Hepatocyte (in vitro differentiated cells): ENCODE data around the gene SENP7.

Source experiments
- CTCF ChIP-seq: fragments of 200-600 bp; sonication (generic); IDR thresholded peaks from 2 replicates; pipeline ENCODE4 v1.5.1; 2016; ENCODE audit warnings: antibody characterized with exemption, mild to moderate bottlenecking; ENCODE audit not compliant: poor library complexity
- EZH2 ChIP-seq: fragments of 200-600 bp; sonication (generic); IDR thresholded peaks from 2 replicates; pipeline ENCODE4 v1.6.1; 2016; ENCODE audit warnings: antibody characterized with exemption, mild to moderate bottlenecking, borderline replicate concordance
- EZH2phosphoT487 ChIP-seq: fragments of 200-600 bp; sonication (generic); IDR thresholded peaks from one replicate; pipeline ENCODE4 v1.6.1; 2018; ENCODE audit warnings: antibody characterized with exemption, mild to moderate bottlenecking, low read depth, moderate library complexity; ENCODE audit not compliant: unreplicated experiment, severe bottlenecking

GRCh38 chr3:101536266-101536665, 23.3 kb upstream of the SENP7 start:
- TF ChIP-seq EZH2phosphoT487 (no peak), EZH2 (no peak), CTCF (no peak)
